GM12891 (cell line): Measurements from ENCODE around the gene RAB26.

Source experiments
- PAX5 ChIP-seq: IDR thresholded peaks from 2 replicates; pipeline ENCODE4 v1.6.1; 2011; ENCODE audit warnings: low read length, moderate library complexity, mild to moderate bottlenecking; ENCODE audit not compliant: insufficient read depth, severe bottlenecking
- POLR2AphosphoS5 ChIP-seq: IDR thresholded peaks from 2 replicates; pipeline ENCODE4 v1.6.1; 2011; ENCODE audit warnings: low read depth, low read length, control low read depth

DNA sequence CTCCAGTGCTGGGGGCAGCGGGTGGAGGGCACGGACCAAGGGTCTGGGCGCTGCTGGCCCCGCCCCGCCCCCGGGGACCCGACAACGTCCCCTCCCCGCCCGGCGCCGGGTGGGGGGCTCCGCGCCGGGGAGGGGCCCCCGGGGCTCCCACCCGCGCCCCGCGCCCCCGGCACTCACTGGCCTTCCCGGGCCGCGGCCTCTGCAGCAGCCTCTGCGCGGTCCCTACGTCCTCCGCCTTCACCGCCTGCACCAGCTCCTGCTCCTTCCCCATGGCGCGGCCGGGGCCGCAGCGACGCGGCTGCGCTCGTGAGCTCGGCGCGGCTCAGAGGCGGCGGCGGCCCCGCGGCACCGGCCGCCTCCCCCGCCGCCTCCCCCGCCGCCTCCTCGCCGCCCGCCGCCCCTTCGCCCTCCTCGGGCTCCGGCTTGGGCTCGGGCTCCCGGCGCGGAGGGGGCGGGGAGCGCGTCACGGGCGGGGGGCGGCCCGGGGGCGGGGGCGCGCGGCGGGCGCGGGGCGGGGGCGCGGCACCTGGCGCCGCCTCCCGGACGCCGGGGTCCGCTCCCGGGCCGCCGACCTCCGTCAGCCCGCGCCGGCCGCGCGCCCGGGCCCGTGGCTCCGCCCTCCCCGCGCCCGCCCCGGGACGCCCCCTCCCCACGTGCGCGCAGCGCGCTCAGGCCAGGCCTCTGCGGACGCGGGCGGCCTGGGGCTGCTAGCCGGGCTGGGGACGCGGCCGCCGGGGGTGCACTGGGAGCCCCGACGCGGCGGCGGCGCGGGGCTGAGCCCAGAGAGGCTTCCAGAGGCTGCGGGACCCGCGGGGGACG lies 47.9 kb downstream of the RAB26 start, which contains the start of gene CASKIN1:
- no peak for TF ChIP-seq PAX5
- TF ChIP-seq POLR2AphosphoS5: no peak
